ENCODE data around the gene OR2T3. TPM values are rescaled to one million over a fixed set of nuclear protein-coding genes. Genes with fewer than 3 reads are reported as not detected.
"Not testable (repeated sequence)": the region's sequence is repeated elsewhere in the genome, so short reads cannot be mapped to it uniquely, and the experiment has no call there.

Gene OR2T3
- total and polyA plus RNA-seq, 2 of the 13 experiments (the other 11 are each of a cell fraction or from before 2014, with no cell fraction given), result not detected

GRCh38 chr1:248438668-248439067 lies 34.5 kb upstream of the OR2T3 start:
- BruUV-seq (replicated peaks); CTCF ChIA-PET (ENCODE audit: low intra/inter-chr PET ratio, low total read pairs); H3K9me3 ChIP-seq (ENCODE audit: low read length); ATAC-seq; H3K36me3 ChIP-seq (replicated peaks in 1 of 2; ENCODE audit: control insufficient read depth in 1 of 2, insufficient read depth in 2 of 2, low read length in 2 of 2); DNase-seq (ENCODE audit: low spot score); intact Hi-C loops (cut with micrococcal nuclease; ENCODE audit: unreplicated experiment); H3K27me3 ChIP-seq (ENCODE audit: control insufficient read depth in 1 of 2, insufficient read depth in 2 of 2, low read length in 2 of 2); H3K79me2 ChIP-seq (ENCODE audit: insufficient read depth, low read length); H3K4me3 ChIP-seq (replicated peaks in 1 of 3; ENCODE audit: insufficient read depth in 1 of 3, low read depth in 2 of 3, low read length in 3 of 3); POLR2A ChIA-PET; in situ Hi-C loops (cut with HindIII; ENCODE audit: extremely low pct_ligation_motif_present, low pct_unique_long_range_greater_than_20kb); H4K20me1 ChIP-seq (ENCODE audit: insufficient read depth, low read length); H2AFZ ChIP-seq (ENCODE audit: low read length); H3K4me1 ChIP-seq (ENCODE audit: insufficient read depth, low read length); H3K9ac ChIP-seq (ENCODE audit: insufficient read depth, low read depth, low read length); H3K4me2 ChIP-seq (ENCODE audit: low read depth, low read length); H3K27ac ChIP-seq (ENCODE audit: extremely low read length, insufficient read depth, low read length); FAIRE-seq: not testable (repeated sequence)
- WGBS (ENCODE audit: low lambda C conversion rate), result 0% methylated on average over 1 of the region's 1 CpG

GRCh38 chr1:248439283-248439682 lies 33.9 kb upstream of the OR2T3 start:
- in situ Hi-C loops (cut with HindIII; ENCODE audit: extremely low pct_ligation_motif_present, low pct_unique_long_range_greater_than_20kb); H3K27ac ChIP-seq (ENCODE audit: extremely low read length, insufficient read depth, low read length); CTCF ChIA-PET (ENCODE audit: low intra/inter-chr PET ratio, low total read pairs); H4K20me1 ChIP-seq (ENCODE audit: insufficient read depth, low read length); H3K4me2 ChIP-seq (ENCODE audit: low read depth, low read length); H3K9ac ChIP-seq (ENCODE audit: insufficient read depth, low read depth, low read length); H3K79me2 ChIP-seq (ENCODE audit: insufficient read depth, low read length); BruUV-seq (replicated peaks); ATAC-seq; H3K9me3 ChIP-seq (ENCODE audit: low read length); H3K4me3 ChIP-seq (replicated peaks in 1 of 3; ENCODE audit: insufficient read depth in 1 of 3, low read depth in 2 of 3, low read length in 3 of 3); POLR2A ChIA-PET; DNase-seq (ENCODE audit: low spot score); H3K36me3 ChIP-seq (replicated peaks in 1 of 2; ENCODE audit: control insufficient read depth in 1 of 2, insufficient read depth in 2 of 2, low read length in 2 of 2); intact Hi-C loops (cut with micrococcal nuclease; ENCODE audit: unreplicated experiment); FAIRE-seq; H2AFZ ChIP-seq (ENCODE audit: low read length); H3K27me3 ChIP-seq (ENCODE audit: control insufficient read depth in 1 of 2, insufficient read depth in 2 of 2, low read length in 2 of 2); H3K4me1 ChIP-seq (ENCODE audit: insufficient read depth, low read length): not testable (repeated sequence)
- 2% methylated on average over 5 of the region's 5 CpGs for WGBS (ENCODE audit: low lambda C conversion rate)

- H3K9ac ChIP-seq (ENCODE audit: insufficient read depth, low read depth, low read length); H3K27ac ChIP-seq (ENCODE audit: extremely low read length, insufficient read depth, low read length); H3K79me2 ChIP-seq (ENCODE audit: insufficient read depth, low read length); H4K20me1 ChIP-seq (ENCODE audit: insufficient read depth, low read length); ATAC-seq; H3K4me1 ChIP-seq (ENCODE audit: insufficient read depth, low read length); intact Hi-C loops (cut with micrococcal nuclease; ENCODE audit: unreplicated experiment); H3K4me2 ChIP-seq (ENCODE audit: low read depth, low read length); H3K36me3 ChIP-seq (replicated peaks in 1 of 2; ENCODE audit: control insufficient read depth in 1 of 2, insufficient read depth in 2 of 2, low read length in 2 of 2); DNase-seq (ENCODE audit: low spot score); H2AFZ ChIP-seq (ENCODE audit: low read length); BruUV-seq (replicated peaks); H3K4me3 ChIP-seq (replicated peaks in 1 of 3; ENCODE audit: insufficient read depth in 1 of 3, low read depth in 2 of 3, low read length in 3 of 3); H3K9me3 ChIP-seq (ENCODE audit: low read length); CTCF ChIA-PET (ENCODE audit: low intra/inter-chr PET ratio, low total read pairs); POLR2A ChIA-PET; in situ Hi-C loops (cut with HindIII; ENCODE audit: extremely low pct_ligation_motif_present, low pct_unique_long_range_greater_than_20kb); H3K27me3 ChIP-seq (ENCODE audit: control insufficient read depth in 1 of 2, insufficient read depth in 2 of 2, low read length in 2 of 2): not testable (repeated sequence)
- FAIRE-seq, result peak; percentile 47
- WGBS (ENCODE audit: low lambda C conversion rate), result 0% methylated on average over 1 of the region's 2 CpGs
Observed at GRCh38 chr1:248442500-248443277, 30.5 kb upstream of the OR2T3 start.

- POLR2A ChIA-PET; BruUV-seq (replicated peaks); H3K4me3 ChIP-seq (replicated peaks in 1 of 3; ENCODE audit: insufficient read depth in 1 of 3, low read depth in 2 of 3, low read length in 3 of 3); DNase-seq (ENCODE audit: low spot score); H3K4me2 ChIP-seq (ENCODE audit: low read depth, low read length); H3K27ac ChIP-seq (ENCODE audit: extremely low read length, insufficient read depth, low read length); H3K36me3 ChIP-seq (replicated peaks in 1 of 2; ENCODE audit: control insufficient read depth in 1 of 2, insufficient read depth in 2 of 2, low read length in 2 of 2); H3K79me2 ChIP-seq (ENCODE audit: insufficient read depth, low read length); H3K27me3 ChIP-seq (ENCODE audit: control insufficient read depth in 1 of 2, insufficient read depth in 2 of 2, low read length in 2 of 2); intact Hi-C loops (cut with micrococcal nuclease; ENCODE audit: unreplicated experiment); in situ Hi-C loops (cut with HindIII; ENCODE audit: extremely low pct_ligation_motif_present, low pct_unique_long_range_greater_than_20kb); CTCF ChIA-PET (ENCODE audit: low intra/inter-chr PET ratio, low total read pairs); H3K4me1 ChIP-seq (ENCODE audit: insufficient read depth, low read length); FAIRE-seq; H3K9ac ChIP-seq (ENCODE audit: insufficient read depth, low read depth, low read length); ATAC-seq; H2AFZ ChIP-seq (ENCODE audit: low read length); H4K20me1 ChIP-seq (ENCODE audit: insufficient read depth, low read length); H3K9me3 ChIP-seq (ENCODE audit: low read length): not testable (repeated sequence)
- WGBS (ENCODE audit: low lambda C conversion rate), result 22% methylated on average over 4 of the region's 4 CpGs
Observed at GRCh38 chr1:248444603-248445002, 28.5 kb upstream of the OR2T3 start.

Measured in HepG2 (cell line).